Gastrocnemius medialis (tissue), 4 donors: Measurements from ENCODE around the gene TMEM89. TPM values are rescaled to one million over a fixed set of nuclear protein-coding genes. Genes with fewer than 3 reads are reported as not detected.

Experiments
- ATAC-seq, 2 donors: fragments of 150-250 bp; one replicate each; pipeline ENCODE4 v1.9.1; 2016
- DNase-seq, 2 donors: peaks; one replicate each; pipeline ENCODE4 v3.0.0-alpha.2; 2019
- H3K27ac ChIP-seq, 4 donors: fragments of 200-600 bp; sonication (generic); 1 replicate in 1 of 4; 2 replicates in 3 of 4; pipeline ENCODE4 v1.5.1; 2016 to 2018; ENCODE audit warnings: mild to moderate bottlenecking in 2 of 4, moderate library complexity in 1 of 4
- H3K27me3 ChIP-seq, 3 donors: fragments of 200-600 bp; sonication (generic) in 2 of 3; 1 replicate in 1 of 3; 2 replicates in 2 of 3; pipeline versions ENCODE4 v1.5.1 to v1.6.0; 2016 to 2019; ENCODE audit warnings: mild to moderate bottlenecking in 1 of 3, moderate library complexity in 1 of 3
- H3K36me3 ChIP-seq, 2 donors: fragments of 200-600 bp; sonication (generic) in 1 of 2; one replicate each; pipeline ENCODE4 v1.5.1; 2017 to 2018
- H3K4me1 ChIP-seq, 2 donors: fragments of 200-600 bp; sonication (generic) in 1 of 2; one replicate each; pipeline ENCODE4 v1.5.1; 2016 to 2017; ENCODE audit warnings: mild to moderate bottlenecking in 2 of 2
- H3K4me3 ChIP-seq, 4 donors: fragments of 200-600 bp; sonication (generic) in 3 of 4; 1 replicate in 1 of 4; 2 replicates in 3 of 4; pipeline ENCODE4 v1.5.1; 2016 to 2019; ENCODE audit warnings: mild to moderate bottlenecking in 2 of 4
- H3K9me3 ChIP-seq, 3 donors: fragments of 200-600 bp; sonication (generic) in 2 of 3; 1 replicate in 1 of 3; 2 replicates in 2 of 3; pipeline ENCODE4 v1.5.1; 2016 to 2019
- CTCF ChIP-seq, 5 experiments: fragments of 450-650 bp in 3 of 5; fragments of 200-600 bp in 2 of 5; sonication (generic) in 2 of 5; IDR thresholded peaks in 4 of 5; conservative IDR thresholded peaks in 1 of 5; 1 replicate in 4 of 5; 2 replicates in 1 of 5; pipeline ENCODE4 v1.5.1; 2016 to 2019; ENCODE audit warnings: antibody characterized with exemption in 5 of 5, mild to moderate bottlenecking in 3 of 5, moderate library complexity in 3 of 5
- POLR2A ChIP-seq, 2 donors: fragments of 450-650 bp; IDR thresholded peaks; one replicate each; pipeline ENCODE4 v1.6.1; 2017; ENCODE audit warnings: antibody characterized with exemption in 2 of 2, mild to moderate bottlenecking in 2 of 2, moderate library complexity in 2 of 2
- in situ Hi-C, 4 donors: fragments of 200-750 bp; cut with MboI; loops; one replicate each; pipeline versions ENCODE4 v1.15.0 to v1.8.0; 2017; ENCODE audit warnings: low sequenced_read_pairs in 4 of 4
- intact Hi-C: fragments of 100-400 bp; cut with DNase I; formaldehyde crosslinking; loops from one replicate; pipeline ENCODE4 v1.15.1; 2023; ENCODE audit warnings: low total_unique reads
- total RNA-seq, 4 donors: library from RNA; depleted of rRNA; stranded (reverse); fragments of >200 nt; gene quantifications; one replicate each; pipeline versions ENCODE4 v1.1.0 to v1.2.3, GENCODE V29; 2016

TMEM89 gene
- total RNA-seq, 4 donors from 2014 or later, result not detected

- no peaks in the 10 kb centered on the region for H3K27me3 ChIP-seq
- DNase-seq (no peak), ATAC-seq (no peak)
- no peak overlapping the region for H3K4me3 ChIP-seq
- peaks cover 5 to 10% of the 10 kb centered on the region in 2 donors for H3K4me1 ChIP-seq
- H3K36me3 ChIP-seq, result peaks cover 0 to 58% of the 10 kb centered on the region in 2 donors
- no peak for TF ChIP-seq CTCF (IDR thresholded peaks at IDR 0.05 in 4 of 5, conservative IDR thresholded peaks at IDR 0.05 in 1 of 5)
- no peak for TF ChIP-seq POLR2A (IDR thresholded peaks at IDR 0.05)
- no peak overlapping the region for H3K27ac ChIP-seq
- no peaks in the 10 kb centered on the region for H3K9me3 ChIP-seq
- intact Hi-C loops (no loop called here), in situ Hi-C loops (no loop called here)
Observed at GRCh38 chr3:48629894-48630293, 8.3 kb upstream of the TMEM89 start.

- intact Hi-C loops, result no loop called here
- Histone ChIP-seq H3K36me3 (peaks cover 0 to 58% of the 10 kb centered on the region in 2 donors), H3K4me3 (no peak overlapping the region), H3K9me3 (no peaks in the 10 kb centered on the region), H3K27me3 (no peaks in the 10 kb centered on the region), H3K4me1 (no peaks in the 10 kb centered on the region), H3K27ac (no peak overlapping the region)
- DNase-seq (no peak), ATAC-seq (no peak)
- no peak for TF ChIP-seq POLR2A (IDR thresholded peaks at IDR 0.05)
- TF ChIP-seq CTCF (IDR thresholded peaks at IDR 0.05 in 4 of 5, conservative IDR thresholded peaks at IDR 0.05 in 1 of 5), result no peak
- in situ Hi-C loops, result no loop called here
Observed at GRCh38 chr3:48628277-48629017, 6.9 kb upstream of the TMEM89 start.

GRCh38 chr3:48625600-48625999 lies 4.0 kb upstream of the TMEM89 start:
- no peak for DNase-seq
- no peak for ATAC-seq
- in situ Hi-C loops, result no loop called here
- Histone ChIP-seq H3K36me3 (peaks cover 0 to 35% of the 10 kb centered on the region in 2 donors), H3K4me3 (no peak overlapping the region), H3K27me3 (no peaks in the 10 kb centered on the region), H3K27ac (no peak overlapping the region), H3K4me1 (no peaks in the 10 kb centered on the region), H3K9me3 (no peaks in the 10 kb centered on the region)
- intact Hi-C loops, result no loop called here
- TF ChIP-seq POLR2A (IDR thresholded peaks at IDR 0.05) (no peak), CTCF (IDR thresholded peaks at IDR 0.05 in 4 of 5, conservative IDR thresholded peaks at IDR 0.05 in 1 of 5) (no peak)

GRCh38 chr3:48624767-48625166 lies 3.2 kb upstream of the TMEM89 start:
- Histone ChIP-seq H3K4me3 (no peak overlapping the region), H3K27me3 (no peaks in the 10 kb centered on the region), H3K27ac (no peak overlapping the region), H3K9me3 (no peaks in the 10 kb centered on the region), H3K36me3 (peaks cover 0 to 27% of the 10 kb centered on the region in 2 donors), H3K4me1 (no peaks in the 10 kb centered on the region)
- no peak for ATAC-seq
- in situ Hi-C loops (no loop called here), intact Hi-C loops (no loop called here)
- no peak for DNase-seq
- TF ChIP-seq POLR2A (IDR thresholded peaks at IDR 0.05), result no peak
- TF ChIP-seq CTCF (IDR thresholded peaks at IDR 0.05 in 4 of 5, conservative IDR thresholded peaks at IDR 0.05 in 1 of 5), result no peak
